ENCODE results near the gene MAG. TPM values are rescaled to one million over a fixed set of nuclear protein-coding genes. Genes with fewer than 3 reads are reported as not detected.

Gene MAG
- total RNA-seq, 1 experiment from 2014 or later: 0.46 TPM

DNA sequence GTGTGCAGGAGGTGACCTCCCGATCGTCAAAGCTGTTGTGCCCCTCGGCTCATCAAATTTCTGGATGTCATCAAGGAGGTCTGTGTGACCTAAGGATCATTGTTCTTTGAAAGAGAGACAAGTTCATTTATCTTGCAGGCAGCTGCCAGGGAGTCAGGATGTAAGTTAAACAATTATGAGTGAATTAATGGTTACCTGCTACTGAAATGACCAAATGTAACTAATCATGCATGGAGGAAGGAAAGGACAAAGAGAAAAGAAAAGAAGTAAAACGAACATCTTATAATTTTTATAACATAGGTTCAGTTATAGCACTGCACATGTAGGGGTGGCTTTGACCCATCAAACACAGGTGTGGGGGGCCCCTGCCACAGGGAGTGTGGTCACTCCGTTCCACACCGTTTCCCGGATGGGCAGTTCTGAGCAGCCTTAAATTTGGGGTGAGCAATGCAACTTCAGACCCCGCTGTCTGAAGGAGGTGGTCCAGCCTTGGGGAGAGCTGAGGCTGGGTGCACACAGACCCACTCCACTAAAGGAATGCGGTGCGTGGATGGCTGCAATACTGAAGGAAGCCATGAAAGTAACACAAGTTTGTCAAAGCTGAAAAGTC lies 42.3 kb downstream of the MAG start:
- Mint-ChIP-seq H3K9me3 (no peaks in the 10 kb centered on the region), H3K36me3 (no peaks in the 10 kb centered on the region), H3K27ac (0 out of 2 replicates have a peak overlapping the region, but pooled peaks have one; percentile 11), H3K27me3 (ENCODE audit: low read depth) (no peaks in the 10 kb centered on the region; the same call in 1 of the 2 replicates), H3K4me3 (no peak overlapping the region), H3K4me1 (peaks cover 7% of the 10 kb centered on the region)
- TF ChIP-seq ZNF232 (CRISPR knock-in tag; IDR thresholded peaks at IDR 0.05) (no peak), FOXK1 (CRISPR knock-in tag; IDR thresholded peaks at IDR 0.05) (no peak), CREB1 (CRISPR knock-in tag; IDR thresholded peaks at IDR 0.05) (no peak), RELA (CRISPR knock-in tag; IDR thresholded peaks at IDR 0.05; ENCODE audit: borderline replicate concordance) (no peak), EMX1 (CRISPR knock-in tag; IDR thresholded peaks at IDR 0.05) (no peak), MXD4 (CRISPR knock-in tag; IDR thresholded peaks at IDR 0.05; ENCODE audit: borderline replicate concordance) (no peak), ATF1 (CRISPR knock-in tag; IDR thresholded peaks at IDR 0.05) (no peak), NR3C1 (CRISPR knock-in tag; conservative IDR thresholded peaks at IDR 0.05; ENCODE audit: low read depth) (no peak), TEAD4 (CRISPR knock-in tag; IDR thresholded peaks at IDR 0.05) (no peak), ELF4 (CRISPR knock-in tag; IDR thresholded peaks at IDR 0.05; ENCODE audit: low read depth) (no peak), SMAD4 (CRISPR knock-in tag; IDR thresholded peaks at IDR 0.05) (no peak)
- TF ChIP-seq, protein P1, sequence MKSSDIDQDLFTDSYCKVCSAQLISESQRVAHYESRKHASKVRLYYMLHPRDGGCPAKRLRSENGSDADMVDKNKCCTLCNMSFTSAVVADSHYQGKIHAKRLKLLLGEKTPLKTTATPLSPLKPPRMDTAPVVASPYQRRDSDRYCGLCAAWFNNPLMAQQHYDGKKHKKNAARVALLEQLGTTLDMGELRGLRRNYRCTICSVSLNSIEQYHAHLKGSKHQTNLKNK (CRISPR knock-in tag; IDR thresholded peaks at IDR 0.05): no peak
- TF ChIP-seq, protein P2, sequence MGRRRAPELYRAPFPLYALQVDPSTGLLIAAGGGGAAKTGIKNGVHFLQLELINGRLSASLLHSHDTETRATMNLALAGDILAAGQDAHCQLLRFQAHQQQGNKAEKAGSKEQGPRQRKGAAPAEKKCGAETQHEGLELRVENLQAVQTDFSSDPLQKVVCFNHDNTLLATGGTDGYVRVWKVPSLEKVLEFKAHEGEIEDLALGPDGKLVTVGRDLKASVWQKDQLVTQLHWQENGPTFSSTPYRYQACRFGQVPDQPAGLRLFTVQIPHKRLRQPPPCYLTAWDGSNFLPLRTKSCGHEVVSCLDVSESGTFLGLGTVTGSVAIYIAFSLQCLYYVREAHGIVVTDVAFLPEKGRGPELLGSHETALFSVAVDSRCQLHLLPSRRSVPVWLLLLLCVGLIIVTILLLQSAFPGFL (CRISPR knock-in tag; IDR thresholded peaks at IDR 0.05; ENCODE audit: borderline replicate concordance): no peak
- TF ChIP-seq, protein P3, sequence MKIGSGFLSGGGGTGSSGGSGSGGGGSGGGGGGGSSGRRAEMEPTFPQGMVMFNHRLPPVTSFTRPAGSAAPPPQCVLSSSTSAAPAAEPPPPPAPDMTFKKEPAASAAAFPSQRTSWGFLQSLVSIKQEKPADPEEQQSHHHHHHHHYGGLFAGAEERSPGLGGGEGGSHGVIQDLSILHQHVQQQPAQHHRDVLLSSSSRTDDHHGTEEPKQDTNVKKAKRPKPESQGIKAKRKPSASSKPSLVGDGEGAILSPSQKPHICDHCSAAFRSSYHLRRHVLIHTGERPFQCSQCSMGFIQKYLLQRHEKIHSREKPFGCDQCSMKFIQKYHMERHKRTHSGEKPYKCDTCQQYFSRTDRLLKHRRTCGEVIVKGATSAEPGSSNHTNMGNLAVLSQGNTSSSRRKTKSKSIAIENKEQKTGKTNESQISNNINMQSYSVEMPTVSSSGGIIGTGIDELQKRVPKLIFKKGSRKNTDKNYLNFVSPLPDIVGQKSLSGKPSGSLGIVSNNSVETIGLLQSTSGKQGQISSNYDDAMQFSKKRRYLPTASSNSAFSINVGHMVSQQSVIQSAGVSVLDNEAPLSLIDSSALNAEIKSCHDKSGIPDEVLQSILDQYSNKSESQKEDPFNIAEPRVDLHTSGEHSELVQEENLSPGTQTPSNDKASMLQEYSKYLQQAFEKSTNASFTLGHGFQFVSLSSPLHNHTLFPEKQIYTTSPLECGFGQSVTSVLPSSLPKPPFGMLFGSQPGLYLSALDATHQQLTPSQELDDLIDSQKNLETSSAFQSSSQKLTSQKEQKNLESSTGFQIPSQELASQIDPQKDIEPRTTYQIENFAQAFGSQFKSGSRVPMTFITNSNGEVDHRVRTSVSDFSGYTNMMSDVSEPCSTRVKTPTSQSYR (CRISPR knock-in tag; IDR thresholded peaks at IDR 0.05): no peak
- TF ChIP-seq, protein P4, sequence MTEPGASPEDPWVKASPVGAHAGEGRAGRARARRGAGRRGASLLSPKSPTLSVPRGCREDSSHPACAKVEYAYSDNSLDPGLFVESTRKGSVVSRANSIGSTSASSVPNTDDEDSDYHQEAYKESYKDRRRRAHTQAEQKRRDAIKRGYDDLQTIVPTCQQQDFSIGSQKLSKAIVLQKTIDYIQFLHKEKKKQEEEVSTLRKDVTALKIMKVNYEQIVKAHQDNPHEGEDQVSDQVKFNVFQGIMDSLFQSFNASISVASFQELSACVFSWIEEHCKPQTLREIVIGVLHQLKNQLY (CRISPR knock-in tag; IDR thresholded peaks at IDR 0.05): no peak
- TF ChIP-seq, protein P5, sequence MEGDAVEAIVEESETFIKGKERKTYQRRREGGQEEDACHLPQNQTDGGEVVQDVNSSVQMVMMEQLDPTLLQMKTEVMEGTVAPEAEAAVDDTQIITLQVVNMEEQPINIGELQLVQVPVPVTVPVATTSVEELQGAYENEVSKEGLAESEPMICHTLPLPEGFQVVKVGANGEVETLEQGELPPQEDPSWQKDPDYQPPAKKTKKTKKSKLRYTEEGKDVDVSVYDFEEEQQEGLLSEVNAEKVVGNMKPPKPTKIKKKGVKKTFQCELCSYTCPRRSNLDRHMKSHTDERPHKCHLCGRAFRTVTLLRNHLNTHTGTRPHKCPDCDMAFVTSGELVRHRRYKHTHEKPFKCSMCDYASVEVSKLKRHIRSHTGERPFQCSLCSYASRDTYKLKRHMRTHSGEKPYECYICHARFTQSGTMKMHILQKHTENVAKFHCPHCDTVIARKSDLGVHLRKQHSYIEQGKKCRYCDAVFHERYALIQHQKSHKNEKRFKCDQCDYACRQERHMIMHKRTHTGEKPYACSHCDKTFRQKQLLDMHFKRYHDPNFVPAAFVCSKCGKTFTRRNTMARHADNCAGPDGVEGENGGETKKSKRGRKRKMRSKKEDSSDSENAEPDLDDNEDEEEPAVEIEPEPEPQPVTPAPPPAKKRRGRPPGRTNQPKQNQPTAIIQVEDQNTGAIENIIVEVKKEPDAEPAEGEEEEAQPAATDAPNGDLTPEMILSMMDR (IDR thresholded peaks at IDR 0.05): no peak
- DNase-seq (ENCODE audit: low spot score): no peak
- no peak for ATAC-seq
- ChIA-PET POLR2A (no interaction called here), CTCF (interaction anchor here (0.5 to 2.0 kb wide), 3 partner anchors 15 to 358 kb away, joined by 3 to 8 read pairs (median 3); no protein-coding TSS in a partner anchor)

DNA sequence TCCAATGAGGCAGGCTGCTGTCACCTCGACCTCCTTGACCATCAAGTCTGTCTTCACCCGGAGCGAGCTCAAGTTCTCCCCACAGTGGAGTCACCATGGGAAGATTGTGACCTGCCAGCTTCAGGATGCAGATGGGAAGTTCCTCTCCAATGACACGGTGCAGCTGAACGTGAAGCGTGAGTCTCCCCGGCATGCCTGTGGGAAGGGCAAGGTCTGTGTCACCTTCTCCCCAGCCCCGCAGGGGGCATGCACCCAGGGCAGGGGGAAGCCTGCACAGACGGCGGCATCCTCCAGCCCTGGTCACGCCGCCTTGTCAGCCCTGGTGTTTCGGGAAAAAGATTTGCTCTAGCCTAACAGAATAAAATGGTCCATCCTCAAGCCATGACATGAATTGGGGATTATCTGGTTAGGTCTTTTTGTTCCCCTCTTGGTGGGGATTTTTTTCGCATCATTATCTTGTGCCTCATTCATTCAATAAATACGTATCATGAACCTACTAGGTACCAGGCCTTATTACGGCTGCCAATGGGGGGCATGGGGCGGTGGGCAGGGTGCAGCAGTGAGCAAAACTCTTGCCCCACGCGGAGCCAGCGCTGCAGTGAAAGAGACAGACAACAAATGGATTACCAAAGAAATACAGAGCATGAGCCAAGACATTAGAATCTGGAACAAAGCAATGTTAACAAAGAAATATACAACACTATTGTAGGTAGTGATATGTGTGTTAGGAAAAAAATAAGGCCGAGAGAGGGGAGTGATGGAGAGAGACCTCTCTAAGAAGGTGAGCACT lies 44.4 kb downstream of the MAG start:
- no peak for ATAC-seq
- H3K27me3 Mint-ChIP-seq (ENCODE audit: low read depth): no peaks in the 10 kb centered on the region; the same call in 1 of the 2 replicates

More for the DNA sequence above, 44.4 kb downstream of the MAG start:
- ChIA-PET POLR2A (no interaction called here), CTCF (interaction anchor here (1.1 kb wide), 1 partner anchor 16 kb away, joined by 4 read pairs; no protein-coding TSS in a partner anchor)
- no peak overlapping the region for H3K4me3 Mint-ChIP-seq
- DNase-seq (ENCODE audit: low spot score): no peak
- H3K36me3 Mint-ChIP-seq: no peaks in the 10 kb centered on the region
- H3K9me3 Mint-ChIP-seq: no peaks in the 10 kb centered on the region
- 0 out of 2 replicates have a peak, but pooled peaks cover 3% of the 10 kb centered on the region for H3K4me1 Mint-ChIP-seq
- H3K27ac Mint-ChIP-seq: no peak overlapping the region
- TF ChIP-seq IRF2 (CRISPR knock-in tag; IDR thresholded peaks at IDR 0.05; ENCODE audit: borderline replicate concordance, low read depth) (no peak), ZBTB21 (CRISPR knock-in tag; IDR thresholded peaks at IDR 0.05; ENCODE audit: borderline replicate concordance) (no peak), HMGA2 (CRISPR knock-in tag; IDR thresholded peaks at IDR 0.05) (no peak)
